Stomach smooth muscle (tissue), 2 donors: ENCODE measurements around the gene YPEL5.

Source experiments
- H3K27ac ChIP-seq: one replicate; pipeline ENCODE4 v1.7.0; 2013; ENCODE audit warnings: mild to moderate bottlenecking, low read length, inconsistent platforms
- H3K27me3 ChIP-seq, 2 donors: one replicate each; pipeline ENCODE4 v1.7.0; 2013; ENCODE audit warnings: low read length in 2 of 2; ENCODE audit not compliant: insufficient read depth in 2 of 2, control insufficient read depth in 1 of 2
- H3K36me3 ChIP-seq, 2 donors: one replicate each; pipeline ENCODE4 v1.7.0; 2013; ENCODE audit warnings: low read length in 2 of 2; ENCODE audit not compliant: control insufficient read depth in 2 of 2, insufficient read depth in 2 of 2
- H3K4me1 ChIP-seq: one replicate; pipeline ENCODE4 v1.7.0; 2013; ENCODE audit warnings: low read length; ENCODE audit not compliant: control insufficient read depth, insufficient read depth
- H3K4me3 ChIP-seq, 2 donors: one replicate each; pipeline ENCODE4 v1.7.0; 2013; ENCODE audit warnings: low read length in 2 of 2
- H3K9ac ChIP-seq, 2 donors: one replicate each; pipeline ENCODE4 v1.7.0; 2013; ENCODE audit warnings: low read length in 2 of 2, mild to moderate bottlenecking in 1 of 2
- H3K9me3 ChIP-seq, 2 donors: one replicate each; pipeline ENCODE4 v1.7.0; 2013; ENCODE audit warnings: low read length in 2 of 2; ENCODE audit not compliant: control insufficient read depth in 2 of 2
- donor health status: healthy.
- donor health status: Pancreatic carcinoma.

The YPEL5 gene

GRCh38 chr2:30190637-30191036, 43.8 kb downstream of the YPEL5 start:
- Histone ChIP-seq H3K36me3 (no peaks in the 10 kb centered on the region), H3K27me3 (no peaks in the 10 kb centered on the region), H3K9me3 (no peaks in the 10 kb centered on the region), H3K27ac (no peak overlapping the region), H3K4me1 (no peaks in the 10 kb centered on the region), H3K9ac (no peak overlapping the region), H3K4me3 (no peak overlapping the region)

GRCh38 chr2:30191107-30191506, 44.3 kb downstream of the YPEL5 start:
- H3K9me3 ChIP-seq = no peaks in the 10 kb centered on the region
- no peak overlapping the region for H3K9ac ChIP-seq
- H3K36me3 ChIP-seq = no peaks in the 10 kb centered on the region
- no peaks in the 10 kb centered on the region for H3K4me1 ChIP-seq
- H3K4me3 ChIP-seq = no peak overlapping the region
- no peaks in the 10 kb centered on the region for H3K27me3 ChIP-seq
- no peak overlapping the region for H3K27ac ChIP-seq

GRCh38 chr2:30191819-30192271, 45.0 kb downstream of the YPEL5 start:
- H3K27ac ChIP-seq = no peak overlapping the region
- H3K4me1 ChIP-seq = no peaks in the 10 kb centered on the region
- no peak overlapping the region for H3K4me3 ChIP-seq
- H3K36me3 ChIP-seq = no peaks in the 10 kb centered on the region
- H3K9ac ChIP-seq = no peak overlapping the region
- no peaks in the 10 kb centered on the region for H3K9me3 ChIP-seq
- no peaks in the 10 kb centered on the region for H3K27me3 ChIP-seq

- Histone ChIP-seq H3K4me3 (no peak overlapping the region), H3K27me3 (no peaks in the 10 kb centered on the region), H3K36me3 (no peaks in the 10 kb centered on the region), H3K4me1 (no peaks in the 10 kb centered on the region), H3K9me3 (no peaks in the 10 kb centered on the region), H3K27ac (no peak overlapping the region), H3K9ac (no peak overlapping the region)
These were observed 45.5 kb downstream of the YPEL5 start for GRCh38 chr2:30192314-30192713.

GRCh38 chr2:30193104-30193681, 46.4 kb downstream of the YPEL5 start:
- Histone ChIP-seq H3K4me3 (no peak overlapping the region), H3K9ac (no peak overlapping the region), H3K4me1 (no peaks in the 10 kb centered on the region), H3K27me3 (no peaks in the 10 kb centered on the region), H3K36me3 (no peaks in the 10 kb centered on the region), H3K9me3 (no peaks in the 10 kb centered on the region), H3K27ac (no peak overlapping the region)

GRCh38 chr2:30194421-30194820, 47.6 kb downstream of the YPEL5 start:
- Histone ChIP-seq H3K4me1 (no peaks in the 10 kb centered on the region), H3K9me3 (no peaks in the 10 kb centered on the region), H3K27ac (no peak overlapping the region), H3K4me3 (no peak overlapping the region), H3K36me3 (no peaks in the 10 kb centered on the region), H3K27me3 (no peaks in the 10 kb centered on the region), H3K9ac (no peak overlapping the region)

GRCh38 chr2:30195016-30195415, 48.2 kb downstream of the YPEL5 start:
- Histone ChIP-seq H3K4me1 (no peaks in the 10 kb centered on the region), H3K9me3 (no peaks in the 10 kb centered on the region), H3K4me3 (no peak overlapping the region), H3K36me3 (no peaks in the 10 kb centered on the region), H3K9ac (no peak overlapping the region), H3K27me3 (no peaks in the 10 kb centered on the region), H3K27ac (no peak overlapping the region)

- Histone ChIP-seq H3K27me3 (no peaks in the 10 kb centered on the region), H3K4me1 (no peaks in the 10 kb centered on the region), H3K4me3 (no peak overlapping the region), H3K36me3 (no peaks in the 10 kb centered on the region), H3K9me3 (no peaks in the 10 kb centered on the region), H3K9ac (no peak overlapping the region), H3K27ac (no peak overlapping the region)
These were observed 50.9 kb downstream of the YPEL5 start for GRCh38 chr2:30197570-30198192.

GRCh38 chr2:30201990-30202389, 55.2 kb downstream of the YPEL5 start:
- H3K36me3 ChIP-seq = no peaks in the 10 kb centered on the region

GRCh38 chr2:30203156-30203555, 56.3 kb downstream of the YPEL5 start:
- Histone ChIP-seq H3K27me3 (no peaks in the 10 kb centered on the region), H3K27ac (no peak overlapping the region), H3K9me3 (no peaks in the 10 kb centered on the region), H3K4me1 (peaks cover 4% of the 10 kb centered on the region), H3K4me3 (peak overlapping the region in 1 of 2 donors; percentile 15), H3K9ac (no peak overlapping the region), H3K36me3 (no peaks in the 10 kb centered on the region)

More at GRCh38 chr2:30201990-30202389, 55.2 kb downstream of the YPEL5 start:
- Histone ChIP-seq H3K9me3 (no peaks in the 10 kb centered on the region), H3K9ac (no peak overlapping the region), H3K27ac (no peak overlapping the region), H3K4me1 (peaks cover 4% of the 10 kb centered on the region), H3K27me3 (no peaks in the 10 kb centered on the region), H3K4me3 (no peak overlapping the region)

GRCh38 chr2:30204281-30204680, 57.5 kb downstream of the YPEL5 start:
- no peak overlapping the region for H3K4me3 ChIP-seq
- peaks cover 7% of the 10 kb centered on the region for H3K4me1 ChIP-seq
- H3K27me3 ChIP-seq = no peaks in the 10 kb centered on the region
- no peaks in the 10 kb centered on the region for H3K36me3 ChIP-seq
- no peak overlapping the region for H3K9ac ChIP-seq
- H3K27ac ChIP-seq = no peak overlapping the region
- H3K9me3 ChIP-seq = no peaks in the 10 kb centered on the region
